Measurements from ENCODE around the gene HMX3.

HMX3 gene

GRCh38 chr10:123180101-123181090 is 44.6 kb downstream of the HMX3 start:
- no peak overlapping the region for H3K27ac ChIP-seq (ENCODE audit: low read depth, low read length)
- no peaks in the 10 kb centered on the region for H3K79me2 ChIP-seq (ENCODE audit: control insufficient read depth, insufficient read depth, low read length, unreplicated experiment)
- H3K27me3 ChIP-seq (ENCODE audit: insufficient read depth, low read length), result no peaks in the 10 kb centered on the region
- H3K4me3 ChIP-seq (ENCODE audit: low read depth, low read length), result no peak overlapping the region
- no peaks in the 10 kb centered on the region for H3K4me1 ChIP-seq (ENCODE audit: control insufficient read depth, insufficient read depth, low read length, unreplicated experiment)
- no peak overlapping the region for H2AFZ ChIP-seq (ENCODE audit: low read length, unreplicated experiment)
- 0 out of 2 replicates have a peak, but pooled peaks cover 6% of the 10 kb centered on the region for H3K36me3 ChIP-seq (ENCODE audit: insufficient read depth, low read length)

GRCh38 chr10:123183724-123184123 is 48.0 kb downstream of the HMX3 start:
- Histone ChIP-seq H3K36me3 (ENCODE audit: insufficient read depth, low read length) (peaks cover 3% of the 10 kb centered on the region; the same call in 1 of the 2 replicates), H3K27me3 (ENCODE audit: insufficient read depth, low read length) (no peaks in the 10 kb centered on the region), H3K4me1 (ENCODE audit: control insufficient read depth, insufficient read depth, low read length, unreplicated experiment) (no peaks in the 10 kb centered on the region), H3K4me3 (ENCODE audit: low read depth, low read length) (no peak overlapping the region), H3K79me2 (ENCODE audit: control insufficient read depth, insufficient read depth, low read length, unreplicated experiment) (no peaks in the 10 kb centered on the region), H3K27ac (ENCODE audit: low read depth, low read length) (no peak overlapping the region), H2AFZ (ENCODE audit: low read length, unreplicated experiment) (no peak overlapping the region)

- H3K79me2 ChIP-seq (ENCODE audit: control insufficient read depth, insufficient read depth, low read length, unreplicated experiment), result no peaks in the 10 kb centered on the region
- H3K4me3 ChIP-seq (ENCODE audit: low read depth, low read length), result no peak overlapping the region
- H2AFZ ChIP-seq (ENCODE audit: low read length, unreplicated experiment), result no peak overlapping the region
- peaks cover 3% of the 10 kb centered on the region; the same call in 1 of the 2 replicates for H3K36me3 ChIP-seq (ENCODE audit: insufficient read depth, low read length)
- no peaks in the 10 kb centered on the region for H3K27me3 ChIP-seq (ENCODE audit: insufficient read depth, low read length)
- H3K27ac ChIP-seq (ENCODE audit: low read depth, low read length), result no peak overlapping the region
- H3K4me1 ChIP-seq (ENCODE audit: control insufficient read depth, insufficient read depth, low read length, unreplicated experiment), result no peaks in the 10 kb centered on the region
These were observed 52.0 kb downstream of the HMX3 start for GRCh38 chr10:123187781-123188180.
